Measurements from ENCODE around the gene METTL26. TPM values are rescaled to one million over a fixed set of nuclear protein-coding genes. Genes with fewer than 3 reads are reported as not detected.

METTL26 gene
- total and polyA plus RNA-seq, 2 of the 8 experiments (the other 6 are each of a cell fraction or from before 2014, with no cell fraction given) = 100 to 186 TPM

DNA sequence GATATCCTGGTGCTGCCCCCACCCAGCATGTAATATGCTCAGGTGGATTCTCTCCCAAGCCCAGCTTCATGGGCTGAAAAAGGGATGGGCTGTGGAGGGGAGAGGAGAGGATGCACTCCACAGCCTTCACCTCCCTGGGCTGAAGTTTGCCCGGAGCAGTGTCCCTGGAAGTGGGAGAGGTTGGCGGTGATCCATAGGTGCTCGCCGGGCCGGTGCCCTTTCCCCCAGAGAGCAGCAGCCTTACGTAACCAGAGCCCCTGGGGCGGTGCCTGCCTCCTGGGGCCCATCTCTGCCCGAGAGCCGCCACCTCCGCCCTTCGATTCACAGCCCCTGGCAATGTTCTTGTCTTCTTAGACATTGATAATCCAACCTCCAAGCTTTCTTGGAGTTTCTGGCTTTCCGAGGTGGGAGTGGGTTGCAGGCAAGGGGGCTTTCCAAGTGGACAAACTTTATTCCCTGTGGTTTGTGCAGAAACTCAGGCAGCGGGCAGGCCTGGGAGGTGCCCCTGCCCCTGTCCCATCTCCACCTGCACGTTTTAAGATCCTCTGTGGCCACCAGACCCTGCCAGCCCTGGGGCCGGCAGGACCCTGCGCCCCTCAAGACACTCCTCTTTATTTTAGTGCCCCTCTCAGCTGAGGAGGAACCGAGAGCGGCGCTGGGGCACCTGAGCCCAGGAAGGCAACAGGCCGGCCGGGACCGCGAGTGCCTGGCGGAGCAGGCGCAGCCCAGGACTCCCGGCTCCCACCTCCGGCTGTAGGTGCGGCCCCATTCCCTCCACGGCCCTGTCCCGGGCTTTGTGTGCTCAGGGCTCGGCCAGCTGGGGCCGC is 10.0 kb upstream of the METTL26 start:
- H3K79me2 ChIP-seq (ENCODE audit: control insufficient read depth in 1 of 2, insufficient read depth in 2 of 2, low read length in 2 of 2) = peaks cover 0 to 2% of the 10 kb centered on the region in 2 experiments; a peak in 1 of 4 replicates
- no peaks in the 10 kb centered on the region for H3K36me3 ChIP-seq (ENCODE audit: control insufficient read depth in 2 of 4, insufficient read depth in 4 of 4, low read length in 3 of 4)
- H4K8ac ChIP-seq (ENCODE audit: extremely low read depth, insufficient read depth, low read length) = no peak overlapping the region
- H3K4ac ChIP-seq (replicated peaks; ENCODE audit: insufficient read length, low read depth, low read length) = no peak overlapping the region
- H4K91ac ChIP-seq (replicated peaks; ENCODE audit: insufficient read length, low read length) = no peak overlapping the region
- no peak overlapping the region for H2BK12ac ChIP-seq (ENCODE audit: low read depth, low read length)
- no peak overlapping the region for H2BK120ac ChIP-seq (replicated peaks; ENCODE audit: low read depth, low read length)
- H3K4me2 ChIP-seq (ENCODE audit: insufficient read depth in 1 of 2, low read depth in 2 of 2, low read length in 2 of 2) = no peak overlapping the region
- no peak overlapping the region for H3K23ac ChIP-seq (ENCODE audit: insufficient read length)
- H4K20me1 ChIP-seq (replicated peaks in 1 of 2; ENCODE audit: control insufficient read depth in 1 of 2, insufficient read depth in 2 of 2, low read length in 2 of 2) = peaks cover 0 to 7% of the 10 kb centered on the region in 2 experiments
- no peak overlapping the region for H4K5ac ChIP-seq (ENCODE audit: insufficient read length, low read depth, low read length)
- no peak overlapping the region for H3K27ac ChIP-seq (ENCODE audit: low read depth, low read length)
- H2AFZ ChIP-seq (ENCODE audit: low read length) = no peak overlapping the region
- H3K18ac ChIP-seq (ENCODE audit: extremely low read depth, low read length) = no peak overlapping the region
- H3K79me1 ChIP-seq (ENCODE audit: low read depth, low read length) = no peaks in the 10 kb centered on the region; the same call in 1 of the 2 replicates
- no peak overlapping the region for H3K4me3 ChIP-seq (ENCODE audit: extremely low read depth in 1 of 4, insufficient read depth in 2 of 4, low read depth in 3 of 4, low read length in 4 of 4)
- H3K14ac ChIP-seq (ENCODE audit: insufficient read length) = no peak overlapping the region
- H3K27me3 ChIP-seq (replicated peaks in 1 of 4; ENCODE audit: control insufficient read depth in 3 of 4, extremely low read depth in 1 of 4, insufficient read depth in 3 of 4, low read length in 3 of 4) = peaks cover 0 to 5% (median 1%) of the 10 kb centered on the region in 4 experiments; a peak in 2 of 7 replicates
- H3K9ac ChIP-seq (replicated peaks in 1 of 4; ENCODE audit: extremely low read depth in 1 of 4, low read depth in 3 of 4, low read length in 3 of 4) = no peak overlapping the region
- no peak overlapping the region for H2BK20ac ChIP-seq (ENCODE audit: low read length)
- ChIA-PET CTCF (ENCODE audit: partially characterized antibody) (interaction anchor here (1.2 to 3.4 kb wide), 3 partner anchors 15 to 19 kb away, joined by 3 to 22 read pairs (median 3); no protein-coding TSS in a partner anchor), POLR2A (ENCODE audit: partially characterized antibody) (interaction anchor here (1.0 to 1.9 kb wide), 4 partner anchors 10 to 29 kb away, joined by 3 to 4 read pairs (median 3); partner anchors contain the start of genes RHBDL1 and WFIKKN1)
- DNase-seq (ENCODE audit: low read depth in 1 of 2, low spot score in 2 of 2) = no peak
- H2BK15ac ChIP-seq (ENCODE audit: low read length) = no peak overlapping the region
- no peaks in the 10 kb centered on the region for H3K9me3 ChIP-seq (ENCODE audit: insufficient read depth in 2 of 2, low read depth in 1 of 2, low read length in 1 of 2)
- peaks cover 13% of the 10 kb centered on the region for H3K23me2 ChIP-seq (ENCODE audit: low read depth, low read length)
- H2BK5ac ChIP-seq (ENCODE audit: low read depth, low read length) = no peak overlapping the region
- H3K56ac ChIP-seq (replicated peaks; ENCODE audit: insufficient read length, low read depth, low read length) = no peak overlapping the region
- no peak overlapping the region for H2AK5ac ChIP-seq (ENCODE audit: low read depth, low read length)
- TF ChIP-seq SP1 (IDR thresholded peaks at IDR 0.05; ENCODE audit: low read depth, low read length) = no peak
- no peak for TF ChIP-seq KDM1A (IDR thresholded peaks at IDR 0.05; ENCODE audit: borderline replicate concordance, low read length)
- FAIRE-seq = no peak
- 89% methylated on average over 27 of the region's 32 CpGs; no CpG with 5 or more reads in 1 of the 2 experiments for WGBS, 2 experiments (ENCODE audit: extremely low coverage in 1 of 2, insufficient coverage in 1 of 2, insufficient read length in 1 of 2, insufficient replicate concordance in 2 of 2, low coverage in 1 of 2, low lambda C conversion rate in 2 of 2, missing lambda C conversion rate in 1 of 2)
- H3K4me1 ChIP-seq (replicated peaks in 1 of 4; ENCODE audit: control insufficient read depth in 3 of 4, insufficient read depth in 4 of 4, low read length in 3 of 4) = peaks cover 0 to 12% (median 9%) of the 10 kb centered on the region in 4 experiments; a peak in 6 of 7 replicates

Data from H1 (cell line).